Ascending aorta (tissue), 2 donors: ENCODE data around the gene BIRC2. TPM values are rescaled to one million over a fixed set of nuclear protein-coding genes. Genes with fewer than 3 reads are reported as not detected.

Experiments used
- DNase-seq, 2 donors: peaks; one replicate each; pipeline ENCODE4 v3.0.0-alpha.2; 2019; ENCODE audit warnings: low spot score in 2 of 2
- H3K27ac ChIP-seq, 2 donors: fragments of 200-600 bp; sonication (generic); one replicate each; pipeline ENCODE4 v1.5.1; 2016 to 2017; ENCODE audit warnings: mild to moderate bottlenecking in 1 of 2
- H3K27me3 ChIP-seq: fragments of 200-600 bp; sonication (generic); one replicate; pipeline ENCODE4 v1.5.1; 2017
- H3K36me3 ChIP-seq, 2 donors: fragments of 200-600 bp; sonication (generic); one replicate each; pipeline ENCODE4 v1.5.1; 2016
- H3K4me1 ChIP-seq, 2 donors: fragments of 200-600 bp; sonication (generic); one replicate each; pipeline ENCODE4 v1.5.1; 2016 to 2017; ENCODE audit warnings: mild to moderate bottlenecking in 1 of 2
- H3K4me3 ChIP-seq, 2 donors: fragments of 200-600 bp; sonication (generic); one replicate each; pipeline ENCODE4 v1.5.1; 2016 to 2017; ENCODE audit warnings: mild to moderate bottlenecking in 1 of 2
- H3K9me3 ChIP-seq, 2 donors: fragments of 200-600 bp; sonication (generic); one replicate each; pipeline ENCODE4 v1.5.1; 2016
- intact Hi-C: fragments of 100-400 bp; cut with DNase I; formaldehyde crosslinking; loops from one replicate; pipeline ENCODE4 v1.15.1; 2023
- total RNA-seq: library from RNA; depleted of rRNA; stranded (reverse); fragments of >200 nt; gene quantifications from one replicate; pipeline ENCODE4 v1.1.0, GENCODE V29; 2016
- TF ChIP-seq, protein P1 (sequence below), 3 experiments: fragments of 200-600 bp in 2 of 3; fragments of 450-650 bp in 1 of 3; sonication (generic) in 2 of 3; IDR thresholded peaks; one replicate each; pipeline ENCODE4 v1.5.1; 2016 to 2019; ENCODE audit warnings: antibody characterized with exemption in 3 of 3, mild to moderate bottlenecking in 1 of 3, moderate library complexity in 1 of 3

Gene BIRC2
- total RNA-seq, 1 donor from 2014 or later = 27.7 TPM

DNA sequence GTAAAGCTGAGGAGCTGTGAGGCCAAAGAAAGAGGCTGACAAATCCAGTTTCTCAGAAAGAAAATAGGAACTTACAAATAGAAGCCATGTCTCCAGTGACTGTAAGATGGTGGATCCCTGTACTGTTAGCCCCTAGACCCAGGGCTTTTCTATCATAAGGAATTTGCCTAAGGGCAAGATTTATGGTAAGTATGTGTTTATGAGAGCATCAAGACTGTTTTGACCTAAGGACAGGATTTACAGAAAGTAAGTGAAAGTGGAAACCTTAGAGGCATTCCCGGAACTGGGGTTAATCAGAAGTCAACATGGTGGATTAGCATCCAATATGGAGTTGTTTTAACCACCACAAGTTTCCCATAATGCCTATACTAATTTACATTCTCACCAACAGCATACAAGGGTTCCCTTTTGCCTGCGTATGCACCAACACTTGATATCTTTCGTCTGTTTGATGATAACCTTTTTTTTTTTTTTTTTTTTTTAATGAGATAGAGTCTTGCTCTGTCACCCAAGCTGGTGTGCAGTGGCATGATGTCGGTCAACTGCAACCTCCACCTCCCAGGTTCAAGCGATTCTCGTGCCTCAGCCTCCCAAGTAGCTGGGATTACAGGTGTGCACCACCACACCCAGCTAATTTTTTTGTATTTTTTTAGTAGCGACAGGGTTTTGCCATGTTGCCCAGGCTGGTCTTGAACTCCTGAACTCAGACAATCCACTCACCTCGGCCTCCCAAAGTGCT is 40.2 kb downstream of the BIRC2 start:
- H3K4me3 ChIP-seq = no peak overlapping the region
- no peak for DNase-seq
- H3K27me3 ChIP-seq = no peaks in the 10 kb centered on the region
- intact Hi-C loops = no loop called here
- peaks cover 20 to 44% of the 10 kb centered on the region in 2 donors for H3K36me3 ChIP-seq
- H3K9me3 ChIP-seq = no peaks in the 10 kb centered on the region
- no peak overlapping the region for H3K27ac ChIP-seq
- TF ChIP-seq, protein P1, sequence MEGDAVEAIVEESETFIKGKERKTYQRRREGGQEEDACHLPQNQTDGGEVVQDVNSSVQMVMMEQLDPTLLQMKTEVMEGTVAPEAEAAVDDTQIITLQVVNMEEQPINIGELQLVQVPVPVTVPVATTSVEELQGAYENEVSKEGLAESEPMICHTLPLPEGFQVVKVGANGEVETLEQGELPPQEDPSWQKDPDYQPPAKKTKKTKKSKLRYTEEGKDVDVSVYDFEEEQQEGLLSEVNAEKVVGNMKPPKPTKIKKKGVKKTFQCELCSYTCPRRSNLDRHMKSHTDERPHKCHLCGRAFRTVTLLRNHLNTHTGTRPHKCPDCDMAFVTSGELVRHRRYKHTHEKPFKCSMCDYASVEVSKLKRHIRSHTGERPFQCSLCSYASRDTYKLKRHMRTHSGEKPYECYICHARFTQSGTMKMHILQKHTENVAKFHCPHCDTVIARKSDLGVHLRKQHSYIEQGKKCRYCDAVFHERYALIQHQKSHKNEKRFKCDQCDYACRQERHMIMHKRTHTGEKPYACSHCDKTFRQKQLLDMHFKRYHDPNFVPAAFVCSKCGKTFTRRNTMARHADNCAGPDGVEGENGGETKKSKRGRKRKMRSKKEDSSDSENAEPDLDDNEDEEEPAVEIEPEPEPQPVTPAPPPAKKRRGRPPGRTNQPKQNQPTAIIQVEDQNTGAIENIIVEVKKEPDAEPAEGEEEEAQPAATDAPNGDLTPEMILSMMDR (IDR thresholded peaks at IDR 0.05) = no peak
- no peaks in the 10 kb centered on the region for H3K4me1 ChIP-seq

DNA sequence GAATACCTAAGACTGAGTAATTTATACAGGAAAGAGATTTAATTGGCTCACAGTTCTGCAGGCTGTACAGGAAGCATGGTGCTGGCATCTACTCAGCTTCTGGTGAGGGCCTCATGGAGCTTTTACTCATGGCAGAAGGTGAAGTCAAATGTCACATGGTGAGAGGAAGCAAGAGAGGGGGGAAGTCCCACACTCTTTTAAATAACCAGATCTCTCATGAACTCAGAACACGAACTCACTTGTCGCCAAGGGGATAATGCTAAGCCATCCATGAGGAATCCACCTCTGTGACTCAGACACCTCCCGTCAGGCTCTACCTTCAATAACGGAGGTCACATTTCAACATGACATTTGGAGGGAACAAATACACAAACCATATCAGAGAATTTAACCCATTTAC is 42.2 kb downstream of the BIRC2 start:
- TF ChIP-seq, protein P1 (IDR thresholded peaks at IDR 0.05) = no peak
- H3K36me3 ChIP-seq = peaks cover 25 to 58% of the 10 kb centered on the region in 2 donors
- intact Hi-C loops = no loop called here
- no peak overlapping the region for H3K4me3 ChIP-seq
- H3K9me3 ChIP-seq = no peaks in the 10 kb centered on the region
- no peaks in the 10 kb centered on the region for H3K27me3 ChIP-seq
- H3K27ac ChIP-seq = no peak overlapping the region
- DNase-seq = no peak
- H3K4me1 ChIP-seq = no peaks in the 10 kb centered on the region

GRCh38 chr11:102390667-102391465 is 43.9 kb downstream of the BIRC2 start:
- no peak overlapping the region for H3K4me3 ChIP-seq
- no peaks in the 10 kb centered on the region for H3K27me3 ChIP-seq
- H3K4me1 ChIP-seq = no peaks in the 10 kb centered on the region
- intact Hi-C loops = loop anchor here (1.0 to 5.0 kb wide), 3 partner anchors 61 to 221 kb away; partner anchors contain the start of gene TMEM123
- no peak overlapping the region for H3K27ac ChIP-seq
- TF ChIP-seq, protein P1 (IDR thresholded peaks at IDR 0.05) = peak; percentile 69 to 76 (median 72)
- peaks cover 19 to 55% of the 10 kb centered on the region in 2 donors for H3K36me3 ChIP-seq
- H3K9me3 ChIP-seq = no peaks in the 10 kb centered on the region
- peak in 1 of 2 donors; percentile 77 for DNase-seq

DNA sequence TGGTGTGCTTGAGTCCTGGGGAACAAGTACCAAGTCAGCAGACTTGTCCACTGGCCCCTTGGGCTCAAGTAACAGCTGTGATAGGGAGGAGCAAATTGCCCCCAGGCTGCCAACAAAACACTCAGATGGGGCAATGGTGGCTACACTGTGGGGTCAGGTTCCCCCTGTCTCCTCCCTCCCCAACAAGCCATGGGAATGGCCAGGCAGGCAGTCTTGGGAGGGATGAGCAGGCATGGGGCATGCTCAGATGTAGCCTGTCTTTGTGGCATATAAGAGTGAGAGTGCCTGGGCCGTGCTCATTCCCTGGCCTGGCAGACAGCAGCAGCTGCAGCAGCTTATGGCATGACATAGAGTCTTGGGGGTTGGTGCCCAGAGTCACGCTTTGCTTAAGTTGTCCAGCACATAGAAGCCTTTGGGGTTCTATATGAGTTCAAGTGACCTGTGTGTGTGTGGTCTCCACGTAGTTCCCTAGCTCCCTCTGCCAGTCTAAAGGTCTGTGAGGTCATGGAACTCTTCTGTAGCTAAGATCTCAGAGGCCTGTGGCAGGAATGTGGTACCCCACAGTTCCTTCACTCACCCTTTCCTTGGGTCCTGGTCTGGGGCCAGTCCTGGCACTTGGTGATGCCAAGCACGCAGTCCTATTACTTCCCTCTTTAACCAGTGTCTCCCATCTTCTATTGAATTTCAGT is 44.7 kb downstream of the BIRC2 start:
- TF ChIP-seq, protein P1 (IDR thresholded peaks at IDR 0.05) = no peak
- peaks cover 19 to 55% of the 10 kb centered on the region in 2 donors for H3K36me3 ChIP-seq
- intact Hi-C loops = loop anchor here (5.0 kb wide), 2 partner anchors 61 to 221 kb away; partner anchors contain the start of gene TMEM123
- H3K27ac ChIP-seq = no peak overlapping the region
- H3K27me3 ChIP-seq = no peaks in the 10 kb centered on the region
- no peaks in the 10 kb centered on the region for H3K9me3 ChIP-seq
- no peak overlapping the region for H3K4me3 ChIP-seq
- DNase-seq = no peak
- no peaks in the 10 kb centered on the region for H3K4me1 ChIP-seq

DNA sequence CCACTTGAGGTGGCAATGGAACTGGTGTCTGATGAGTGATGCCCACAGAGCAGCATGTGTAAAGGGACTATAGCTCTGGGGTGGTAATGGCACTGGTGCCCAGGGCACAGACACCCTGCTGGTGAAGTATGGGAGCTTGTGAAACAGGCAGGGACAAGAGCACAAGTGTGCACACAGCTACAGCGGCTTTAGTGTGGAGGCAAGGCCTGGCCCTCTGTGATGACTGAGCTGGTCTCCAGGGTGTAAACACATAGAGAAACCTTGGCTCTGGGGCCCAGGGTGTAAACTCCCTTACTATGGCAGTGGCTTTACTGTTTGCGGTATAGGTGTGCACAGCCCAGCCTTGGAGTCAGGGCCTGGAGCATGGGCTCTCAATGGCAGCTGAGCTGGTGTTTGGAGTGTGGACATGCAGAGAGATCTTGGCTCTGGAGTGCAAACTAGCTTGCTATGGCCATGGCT is 46.3 kb downstream of the BIRC2 start:
- intact Hi-C loops = loop anchor here (5.0 kb wide), 2 partner anchors 59 to 219 kb away; partner anchors contain the start of gene TMEM123
- DNase-seq = no peak
- H3K9me3 ChIP-seq = no peaks in the 10 kb centered on the region
- H3K27me3 ChIP-seq = no peaks in the 10 kb centered on the region
- TF ChIP-seq, protein P1 (IDR thresholded peaks at IDR 0.05) = no peak
- H3K4me3 ChIP-seq = no peak overlapping the region
- H3K36me3 ChIP-seq = peaks cover 13 to 43% of the 10 kb centered on the region in 2 donors
- H3K4me1 ChIP-seq = no peaks in the 10 kb centered on the region
- no peak overlapping the region for H3K27ac ChIP-seq
